H1 (cell line): ENCODE results near the gene GBE1. TPM values are rescaled to one million over a fixed set of nuclear protein-coding genes. Genes with fewer than 3 reads are reported as not detected.

Experiments
- NANOG ChIP-seq: IDR thresholded peaks from 2 replicates; pipeline ENCODE4 v1.6.1; 2011; ENCODE audit warnings: low read length, low read depth, mild to moderate bottlenecking, inconsistent platforms; ENCODE audit not compliant: insufficient read depth, poor library complexity, severe bottlenecking
- SAP30 ChIP-seq: fragments of 300-600 bp; sonication (generic); IDR thresholded peaks from 2 replicates; pipeline ENCODE4 v1.7.1; 2012; ENCODE audit warnings: low read length, moderate library complexity, mild to moderate bottlenecking, inconsistent platforms; ENCODE audit not compliant: insufficient read depth, insufficient replicate concordance
- SUZ12 ChIP-seq: fragments of 200-600 bp; sonication (generic); IDR thresholded peaks from 2 replicates; pipeline ENCODE4 v1.6.1; 2012; ENCODE audit warnings: mild to moderate bottlenecking, inconsistent platforms, low read length, moderate library complexity, mixed read lengths
- polyA plus RNA-seq, 7 experiments: library from polyadenylated mRNA; depleted of rRNA in 3 of 7; stranded (reverse) in 5 of 7; unstranded in 2 of 7; fragments of >200 nt in 5 of 7; fragments of 200-250 nt in 2 of 7; gene quantifications; 1 replicate in 5 of 7; 2 replicates in 1 of 7; 4 replicates in 1 of 7; pipeline versions ENCODE4 v1.2.1 to v1.2.3, GENCODE V29; 2011 to 2013; ENCODE audit warnings: missing spikeins in 2 of 7, mixed read lengths in 2 of 7
- total RNA-seq: library from RNA; stranded (reverse); fragmentation: NEBNext Ultra II Directional; extraction: Animal tissue kit (Norgen Biotek cat#: 25700); gene quantifications from 2 replicates; pipeline ENCODE4 v1.2.1, GENCODE V29; 2021
- TF ChIP-seq, protein P1 (sequence below): fragments of 300-600 bp; sonication (generic); IDR thresholded peaks from 2 replicates; pipeline ENCODE4 v1.7.1; 2012; ENCODE audit warnings: low read length, moderate library complexity, mild to moderate bottlenecking, inconsistent platforms; ENCODE audit not compliant: insufficient replicate concordance

The GBE1 gene
- total and polyA plus RNA-seq, 2 of the 8 experiments (the other 6 are each of a cell fraction or from before 2014, with no cell fraction given): 3.3 to 7.3 TPM

DNA sequence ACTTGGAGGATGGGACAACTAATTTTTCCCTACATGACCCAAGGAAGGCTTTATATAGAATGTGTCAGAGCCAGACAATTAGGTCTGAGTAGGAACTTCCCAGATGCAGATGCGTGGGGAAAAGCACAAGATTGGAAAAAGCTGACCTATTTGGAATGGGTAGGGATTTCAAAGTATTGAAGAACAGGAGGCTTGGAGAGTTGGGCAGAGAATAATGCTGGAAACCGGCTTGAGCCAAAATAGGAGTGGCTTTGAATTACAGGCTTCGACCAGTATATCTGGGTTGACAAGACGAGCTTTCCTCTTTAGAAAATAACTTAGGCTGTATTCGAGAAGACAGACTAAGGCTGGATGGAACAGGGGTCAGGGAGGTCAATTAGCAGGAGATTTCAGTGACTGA is 181.1 kb downstream of the GBE1 start (continued):
- TF ChIP-seq SUZ12 (no peak), NANOG (no peak), SAP30 (no peak)
- TF ChIP-seq, protein P1, sequence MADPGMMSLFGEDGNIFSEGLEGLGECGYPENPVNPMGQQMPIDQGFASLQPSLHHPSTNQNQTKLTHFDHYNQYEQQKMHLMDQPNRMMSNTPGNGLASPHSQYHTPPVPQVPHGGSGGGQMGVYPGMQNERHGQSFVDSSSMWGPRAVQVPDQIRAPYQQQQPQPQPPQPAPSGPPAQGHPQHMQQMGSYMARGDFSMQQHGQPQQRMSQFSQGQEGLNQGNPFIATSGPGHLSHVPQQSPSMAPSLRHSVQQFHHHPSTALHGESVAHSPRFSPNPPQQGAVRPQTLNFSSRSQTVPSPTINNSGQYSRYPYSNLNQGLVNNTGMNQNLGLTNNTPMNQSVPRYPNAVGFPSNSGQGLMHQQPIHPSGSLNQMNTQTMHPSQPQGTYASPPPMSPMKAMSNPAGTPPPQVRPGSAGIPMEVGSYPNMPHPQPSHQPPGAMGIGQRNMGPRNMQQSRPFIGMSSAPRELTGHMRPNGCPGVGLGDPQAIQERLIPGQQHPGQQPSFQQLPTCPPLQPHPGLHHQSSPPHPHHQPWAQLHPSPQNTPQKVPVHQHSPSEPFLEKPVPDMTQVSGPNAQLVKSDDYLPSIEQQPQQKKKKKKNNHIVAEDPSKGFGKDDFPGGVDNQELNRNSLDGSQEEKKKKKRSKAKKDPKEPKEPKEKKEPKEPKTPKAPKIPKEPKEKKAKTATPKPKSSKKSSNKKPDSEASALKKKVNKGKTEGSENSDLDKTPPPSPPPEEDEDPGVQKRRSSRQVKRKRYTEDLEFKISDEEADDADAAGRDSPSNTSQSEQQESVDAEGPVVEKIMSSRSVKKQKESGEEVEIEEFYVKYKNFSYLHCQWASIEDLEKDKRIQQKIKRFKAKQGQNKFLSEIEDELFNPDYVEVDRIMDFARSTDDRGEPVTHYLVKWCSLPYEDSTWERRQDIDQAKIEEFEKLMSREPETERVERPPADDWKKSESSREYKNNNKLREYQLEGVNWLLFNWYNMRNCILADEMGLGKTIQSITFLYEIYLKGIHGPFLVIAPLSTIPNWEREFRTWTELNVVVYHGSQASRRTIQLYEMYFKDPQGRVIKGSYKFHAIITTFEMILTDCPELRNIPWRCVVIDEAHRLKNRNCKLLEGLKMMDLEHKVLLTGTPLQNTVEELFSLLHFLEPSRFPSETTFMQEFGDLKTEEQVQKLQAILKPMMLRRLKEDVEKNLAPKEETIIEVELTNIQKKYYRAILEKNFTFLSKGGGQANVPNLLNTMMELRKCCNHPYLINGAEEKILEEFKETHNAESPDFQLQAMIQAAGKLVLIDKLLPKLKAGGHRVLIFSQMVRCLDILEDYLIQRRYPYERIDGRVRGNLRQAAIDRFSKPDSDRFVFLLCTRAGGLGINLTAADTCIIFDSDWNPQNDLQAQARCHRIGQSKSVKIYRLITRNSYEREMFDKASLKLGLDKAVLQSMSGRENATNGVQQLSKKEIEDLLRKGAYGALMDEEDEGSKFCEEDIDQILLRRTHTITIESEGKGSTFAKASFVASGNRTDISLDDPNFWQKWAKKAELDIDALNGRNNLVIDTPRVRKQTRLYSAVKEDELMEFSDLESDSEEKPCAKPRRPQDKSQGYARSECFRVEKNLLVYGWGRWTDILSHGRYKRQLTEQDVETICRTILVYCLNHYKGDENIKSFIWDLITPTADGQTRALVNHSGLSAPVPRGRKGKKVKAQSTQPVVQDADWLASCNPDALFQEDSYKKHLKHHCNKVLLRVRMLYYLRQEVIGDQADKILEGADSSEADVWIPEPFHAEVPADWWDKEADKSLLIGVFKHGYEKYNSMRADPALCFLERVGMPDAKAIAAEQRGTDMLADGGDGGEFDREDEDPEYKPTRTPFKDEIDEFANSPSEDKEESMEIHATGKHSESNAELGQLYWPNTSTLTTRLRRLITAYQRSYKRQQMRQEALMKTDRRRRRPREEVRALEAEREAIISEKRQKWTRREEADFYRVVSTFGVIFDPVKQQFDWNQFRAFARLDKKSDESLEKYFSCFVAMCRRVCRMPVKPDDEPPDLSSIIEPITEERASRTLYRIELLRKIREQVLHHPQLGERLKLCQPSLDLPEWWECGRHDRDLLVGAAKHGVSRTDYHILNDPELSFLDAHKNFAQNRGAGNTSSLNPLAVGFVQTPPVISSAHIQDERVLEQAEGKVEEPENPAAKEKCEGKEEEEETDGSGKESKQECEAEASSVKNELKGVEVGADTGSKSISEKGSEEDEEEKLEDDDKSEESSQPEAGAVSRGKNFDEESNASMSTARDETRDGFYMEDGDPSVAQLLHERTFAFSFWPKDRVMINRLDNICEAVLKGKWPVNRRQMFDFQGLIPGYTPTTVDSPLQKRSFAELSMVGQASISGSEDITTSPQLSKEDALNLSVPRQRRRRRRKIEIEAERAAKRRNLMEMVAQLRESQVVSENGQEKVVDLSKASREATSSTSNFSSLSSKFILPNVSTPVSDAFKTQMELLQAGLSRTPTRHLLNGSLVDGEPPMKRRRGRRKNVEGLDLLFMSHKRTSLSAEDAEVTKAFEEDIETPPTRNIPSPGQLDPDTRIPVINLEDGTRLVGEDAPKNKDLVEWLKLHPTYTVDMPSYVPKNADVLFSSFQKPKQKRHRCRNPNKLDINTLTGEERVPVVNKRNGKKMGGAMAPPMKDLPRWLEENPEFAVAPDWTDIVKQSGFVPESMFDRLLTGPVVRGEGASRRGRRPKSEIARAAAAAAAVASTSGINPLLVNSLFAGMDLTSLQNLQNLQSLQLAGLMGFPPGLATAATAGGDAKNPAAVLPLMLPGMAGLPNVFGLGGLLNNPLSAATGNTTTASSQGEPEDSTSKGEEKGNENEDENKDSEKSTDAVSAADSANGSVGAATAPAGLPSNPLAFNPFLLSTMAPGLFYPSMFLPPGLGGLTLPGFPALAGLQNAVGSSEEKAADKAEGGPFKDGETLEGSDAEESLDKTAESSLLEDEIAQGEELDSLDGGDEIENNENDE: no peak
